Osteoblast (primary cell): ENCODE measurements around the gene ID3. TPM values are rescaled to one million over a fixed set of nuclear protein-coding genes. Genes with fewer than 3 reads are reported as not detected.

ENCODE experiments used
- DNase-seq: peaks from one replicate; pipeline ENCODE4 v3.0.0; 2011; ENCODE audit warnings: low spot score, mixed read lengths; ENCODE audit not compliant: insufficient read length; ENCODE audit errors: missing footprints
- H2AFZ ChIP-seq: 2 replicates; pipeline ENCODE4 v1.6.0; 2011; ENCODE audit warnings: mild to moderate bottlenecking, low read length
- H3K27ac ChIP-seq: 2 replicates; pipeline ENCODE4 v1.5.1; 2011; ENCODE audit warnings: mild to moderate bottlenecking, low read depth, low read length, moderate library complexity
- H3K27me3 ChIP-seq: 2 replicates; pipeline ENCODE4 v1.6.0; 2012; ENCODE audit warnings: mild to moderate bottlenecking, control low read depth, inconsistent platforms, low read length, moderate library complexity; ENCODE audit not compliant: insufficient read depth
- H3K36me3 ChIP-seq: 2 replicates; pipeline ENCODE4 v1.5.1; 2011; ENCODE audit warnings: mild to moderate bottlenecking, low read length, control low read depth, moderate library complexity; ENCODE audit not compliant: insufficient read depth
- H3K4me1 ChIP-seq: 2 replicates; pipeline ENCODE4 v1.5.1; 2011; ENCODE audit warnings: mild to moderate bottlenecking, low read length, control low read depth, moderate library complexity; ENCODE audit not compliant: insufficient read depth
- H3K4me2 ChIP-seq: 2 replicates; pipeline ENCODE4 v1.6.0; 2011; ENCODE audit warnings: mild to moderate bottlenecking, low read length; ENCODE audit not compliant: insufficient read depth
- H3K4me3 ChIP-seq: fragments of 200-600 bp; sonication (generic); 3 replicates; pipeline ENCODE4 v1.5.1; 2012; ENCODE audit warnings: mild to moderate bottlenecking, low read length, inconsistent platforms; ENCODE audit not compliant: insufficient read depth
- H3K79me2 ChIP-seq: 2 replicates; pipeline ENCODE4 v1.6.0; 2012; ENCODE audit warnings: mild to moderate bottlenecking, low read length, control low read depth, inconsistent platforms; ENCODE audit not compliant: insufficient read depth
- H3K9me3 ChIP-seq: 2 replicates; pipeline ENCODE4 v1.5.1; 2011; ENCODE audit warnings: low read depth, low read length, control low read depth
- H4K20me1 ChIP-seq: 2 replicates; pipeline ENCODE4 v1.6.0; 2012; ENCODE audit warnings: mild to moderate bottlenecking, low read length, control low read depth; ENCODE audit not compliant: insufficient read depth
- total RNA-seq: library from RNA; depleted of rRNA; stranded (reverse); fragments of >200 nt; gene quantifications from 2 replicates; pipeline ENCODE4 v1.2.3, GENCODE V29; 2012
- TF ChIP-seq, protein P1 (sequence below): IDR thresholded peaks from 2 replicates; pipeline ENCODE4 v1.5.1; 2011; ENCODE audit warnings: mild to moderate bottlenecking, low read depth, low read length, moderate library complexity; ENCODE audit errors: extremely low read depth

ID3 gene
- total RNA-seq, 1 donor, result 240 TPM

DNA sequence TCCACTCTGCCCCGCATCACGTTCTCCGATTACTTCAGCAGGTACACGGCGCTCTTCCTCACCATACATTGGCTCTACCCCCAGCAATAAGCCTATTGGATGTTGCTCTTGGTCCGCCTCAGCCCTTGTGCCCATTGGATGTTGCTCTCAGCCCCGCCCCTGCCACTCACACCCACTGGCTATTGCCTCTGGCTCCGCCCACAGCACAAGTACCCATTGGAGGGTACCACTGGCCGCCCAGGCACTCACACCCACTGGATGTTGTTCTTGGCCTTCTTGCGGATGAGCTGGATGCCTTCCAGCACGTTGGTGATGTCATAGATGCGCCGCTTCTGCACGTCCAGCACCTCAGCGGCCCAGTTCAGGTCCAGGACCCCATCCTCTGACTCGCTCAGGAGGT is 37.7 kb downstream of the ID3 start:
- H3K4me2 ChIP-seq, result no peak overlapping the region
- TF ChIP-seq, protein P1, sequence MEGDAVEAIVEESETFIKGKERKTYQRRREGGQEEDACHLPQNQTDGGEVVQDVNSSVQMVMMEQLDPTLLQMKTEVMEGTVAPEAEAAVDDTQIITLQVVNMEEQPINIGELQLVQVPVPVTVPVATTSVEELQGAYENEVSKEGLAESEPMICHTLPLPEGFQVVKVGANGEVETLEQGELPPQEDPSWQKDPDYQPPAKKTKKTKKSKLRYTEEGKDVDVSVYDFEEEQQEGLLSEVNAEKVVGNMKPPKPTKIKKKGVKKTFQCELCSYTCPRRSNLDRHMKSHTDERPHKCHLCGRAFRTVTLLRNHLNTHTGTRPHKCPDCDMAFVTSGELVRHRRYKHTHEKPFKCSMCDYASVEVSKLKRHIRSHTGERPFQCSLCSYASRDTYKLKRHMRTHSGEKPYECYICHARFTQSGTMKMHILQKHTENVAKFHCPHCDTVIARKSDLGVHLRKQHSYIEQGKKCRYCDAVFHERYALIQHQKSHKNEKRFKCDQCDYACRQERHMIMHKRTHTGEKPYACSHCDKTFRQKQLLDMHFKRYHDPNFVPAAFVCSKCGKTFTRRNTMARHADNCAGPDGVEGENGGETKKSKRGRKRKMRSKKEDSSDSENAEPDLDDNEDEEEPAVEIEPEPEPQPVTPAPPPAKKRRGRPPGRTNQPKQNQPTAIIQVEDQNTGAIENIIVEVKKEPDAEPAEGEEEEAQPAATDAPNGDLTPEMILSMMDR, result no peak
- no peak overlapping the region for H3K4me3 ChIP-seq
- no peaks in the 10 kb centered on the region for H4K20me1 ChIP-seq
- H3K79me2 ChIP-seq, result no peaks in the 10 kb centered on the region
- H2AFZ ChIP-seq, result no peak overlapping the region
- H3K4me1 ChIP-seq, result no peaks in the 10 kb centered on the region
- no peak overlapping the region for H3K27ac ChIP-seq
- no peaks in the 10 kb centered on the region for H3K9me3 ChIP-seq
- no peak for DNase-seq
- no peaks in the 10 kb centered on the region for H3K36me3 ChIP-seq
- no peaks in the 10 kb centered on the region for H3K27me3 ChIP-seq

DNA sequence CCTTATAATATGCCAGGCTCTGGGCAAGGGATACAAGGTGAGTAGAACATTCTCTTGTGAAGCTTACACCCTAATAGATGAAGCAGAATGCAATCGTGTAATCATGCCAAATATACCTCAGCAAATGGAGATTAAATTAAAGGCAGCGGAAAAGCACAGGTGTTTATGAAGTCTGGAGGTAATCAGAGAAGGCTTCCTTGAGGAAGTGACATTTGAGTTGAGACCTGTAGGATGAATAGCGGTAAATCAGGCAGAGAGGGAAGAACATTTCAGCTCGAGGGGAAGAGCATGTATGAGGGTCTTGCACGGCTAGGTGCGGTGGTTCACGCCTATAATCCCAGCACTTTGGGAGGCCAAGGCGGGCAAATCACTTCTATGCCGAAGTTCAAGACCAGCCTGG is 41.7 kb downstream of the ID3 start:
- DNase-seq, result no peak
- TF ChIP-seq, protein P1, result no peak
- Histone ChIP-seq H3K79me2 (no peaks in the 10 kb centered on the region), H3K4me2 (no peak overlapping the region), H3K27me3 (no peaks in the 10 kb centered on the region), H2AFZ (no peak overlapping the region), H3K36me3 (no peaks in the 10 kb centered on the region), H3K4me1 (no peaks in the 10 kb centered on the region), H3K4me3 (no peak overlapping the region), H3K27ac (no peak overlapping the region), H3K9me3 (no peaks in the 10 kb centered on the region), H4K20me1 (no peaks in the 10 kb centered on the region)

DNA sequence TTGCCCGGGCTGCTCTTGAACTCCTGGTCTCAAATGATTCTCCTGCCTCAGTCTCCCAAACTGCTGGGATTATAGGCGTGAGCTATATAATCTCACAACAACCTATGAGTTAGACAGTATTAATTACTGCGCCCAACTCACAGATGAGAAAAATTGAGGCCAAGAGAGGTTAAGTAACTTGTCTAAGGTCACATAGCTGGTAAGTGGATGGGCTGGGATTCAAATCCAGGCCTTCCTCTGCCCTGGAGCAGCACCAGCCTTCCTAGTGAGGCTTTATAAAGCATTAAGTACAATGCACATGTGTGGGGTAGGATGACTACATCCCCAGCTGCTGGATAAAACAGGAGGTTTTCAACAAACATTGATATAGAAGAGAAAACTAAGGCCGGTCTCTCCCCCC is 43.4 kb downstream of the ID3 start:
- Histone ChIP-seq H2AFZ (no peak overlapping the region), H3K4me3 (no peak overlapping the region), H3K4me2 (no peak overlapping the region), H3K4me1 (no peaks in the 10 kb centered on the region), H3K79me2 (no peaks in the 10 kb centered on the region), H3K9me3 (no peaks in the 10 kb centered on the region), H3K27me3 (no peaks in the 10 kb centered on the region), H3K36me3 (no peaks in the 10 kb centered on the region), H3K27ac (no peak overlapping the region), H4K20me1 (no peaks in the 10 kb centered on the region)
- TF ChIP-seq, protein P1, result no peak
- no peak for DNase-seq

DNA sequence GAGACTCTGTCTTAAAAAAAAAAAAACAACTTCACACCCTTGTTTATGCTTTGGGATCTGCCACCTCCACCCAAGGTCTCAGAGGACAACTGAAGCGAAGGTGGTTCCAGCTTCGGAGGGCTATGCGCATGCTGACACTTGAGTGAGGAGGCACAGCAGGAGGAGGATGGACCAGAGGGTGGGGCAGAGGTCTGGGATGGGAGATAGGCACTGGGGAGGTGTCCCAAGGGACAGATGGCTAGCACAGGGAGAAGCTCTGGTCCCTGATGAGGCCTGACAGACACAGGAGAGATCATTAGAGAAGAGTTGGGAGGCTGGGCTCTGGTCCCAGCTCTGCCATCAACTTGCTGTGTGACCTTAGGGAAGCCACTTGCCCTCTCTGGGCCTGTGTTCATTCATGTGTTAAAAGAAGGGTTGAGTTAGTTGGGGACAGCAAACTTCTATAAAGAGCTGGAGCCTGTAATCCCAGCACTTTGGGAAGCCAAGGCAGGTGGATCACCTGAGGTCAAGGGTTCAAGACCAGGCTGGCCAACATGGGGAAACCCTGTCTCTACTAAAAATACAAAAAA is 45.1 kb downstream of the ID3 start:
- H3K4me1 ChIP-seq, result no peaks in the 10 kb centered on the region
- H3K36me3 ChIP-seq, result no peaks in the 10 kb centered on the region
- no peaks in the 10 kb centered on the region for H4K20me1 ChIP-seq
- no peak overlapping the region for H3K4me2 ChIP-seq
- no peak for DNase-seq
- H3K9me3 ChIP-seq, result no peaks in the 10 kb centered on the region
- H3K27me3 ChIP-seq, result no peaks in the 10 kb centered on the region
- no peaks in the 10 kb centered on the region for H3K79me2 ChIP-seq
- no peak overlapping the region for H3K27ac ChIP-seq
- TF ChIP-seq, protein P1, result no peak
- H3K4me3 ChIP-seq, result no peak overlapping the region
- H2AFZ ChIP-seq, result no peak overlapping the region
